Stimulated activated CD4-positive, alpha-beta T cell treated with anti-CD3 and anti-CD28 coated beads, TNF-alpha, amount 100 ng/mL, for 48 hours (primary cell): ENCODE data around the gene ZSWIM9.
A peak's percentile ranks its signal among the peaks of the same experiment; 100 is the strongest.
"Not testable (repeated sequence)": the region's sequence is repeated elsewhere in the genome, so short reads cannot be mapped to it uniquely, and the experiment has no call there.

Source experiments
- DNase-seq, 3 donors: peaks; one replicate each; pipeline ENCODE4 v3.0.0-alpha.2; 2020; ENCODE audit warnings: low read depth in 3 of 3

The ZSWIM9 gene

GRCh38 chr19:48213959-48214358 lies 43.5 kb downstream of the ZSWIM9 start:
- no peak for DNase-seq

DNA sequence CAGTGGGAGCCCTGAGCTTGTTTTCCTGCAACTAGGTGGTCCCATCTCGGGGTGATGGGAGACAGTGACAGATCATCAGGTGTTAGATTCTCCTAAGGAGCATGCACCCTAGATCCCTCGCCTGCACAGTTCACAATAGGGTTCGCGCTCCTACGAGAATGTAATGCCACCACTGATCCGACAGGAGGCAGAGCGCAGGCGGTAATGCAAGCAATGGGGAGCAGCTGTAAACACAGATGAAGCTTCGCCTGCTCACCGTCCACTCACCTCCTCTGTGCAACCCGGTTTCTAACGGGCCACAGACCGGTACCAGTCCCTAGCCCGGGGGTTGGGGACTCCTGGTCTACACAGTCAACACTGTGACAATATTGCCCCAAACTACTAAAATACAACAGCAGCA lies 46.5 kb downstream of the ZSWIM9 start:
- no peak for DNase-seq

DNA sequence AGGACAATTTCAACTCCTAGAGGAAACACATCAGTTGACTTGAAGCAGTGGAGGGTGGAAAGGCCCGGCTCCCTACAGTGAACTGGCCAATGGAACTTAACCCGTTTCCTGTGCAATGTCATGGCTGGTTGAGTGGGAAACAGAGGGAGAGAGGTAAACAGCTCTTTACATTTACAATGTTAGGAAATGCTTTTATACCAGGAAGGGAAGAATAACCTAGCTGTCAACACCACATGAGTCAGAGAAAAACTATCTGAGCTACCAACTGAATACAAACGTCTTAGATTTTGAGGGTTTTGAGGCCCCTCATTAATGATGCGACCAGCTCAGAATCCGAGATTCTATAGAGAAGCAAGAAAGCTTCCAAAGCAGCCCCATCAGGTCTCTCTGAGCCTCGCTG lies 48.5 kb downstream of the ZSWIM9 start:
- DNase-seq: no peak

DNA sequence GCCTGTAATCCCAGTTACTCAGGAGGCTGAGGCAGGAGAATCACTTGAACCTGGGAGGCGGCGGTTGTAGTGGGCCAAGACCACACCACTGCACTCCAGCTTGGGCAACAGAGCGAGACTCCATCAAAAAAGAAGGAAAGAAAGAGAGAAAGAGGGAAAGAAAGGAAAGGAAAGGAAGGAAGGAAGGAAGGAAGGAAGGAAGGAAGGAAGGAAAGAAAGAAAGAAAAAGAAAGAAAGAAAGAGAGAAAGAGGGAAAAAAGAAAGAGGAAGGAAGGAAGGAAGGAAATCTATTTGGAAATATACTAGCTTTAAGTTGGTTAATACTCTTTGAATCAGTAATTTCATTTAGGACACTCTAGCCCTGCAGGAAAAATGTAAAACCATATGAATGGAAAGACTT lies 50.3 kb downstream of the ZSWIM9 start:
- not testable (repeated sequence) for DNase-seq

GRCh38 chr19:48221628-48222027 lies 51.1 kb downstream of the ZSWIM9 start:
- DNase-seq: no peak

DNA sequence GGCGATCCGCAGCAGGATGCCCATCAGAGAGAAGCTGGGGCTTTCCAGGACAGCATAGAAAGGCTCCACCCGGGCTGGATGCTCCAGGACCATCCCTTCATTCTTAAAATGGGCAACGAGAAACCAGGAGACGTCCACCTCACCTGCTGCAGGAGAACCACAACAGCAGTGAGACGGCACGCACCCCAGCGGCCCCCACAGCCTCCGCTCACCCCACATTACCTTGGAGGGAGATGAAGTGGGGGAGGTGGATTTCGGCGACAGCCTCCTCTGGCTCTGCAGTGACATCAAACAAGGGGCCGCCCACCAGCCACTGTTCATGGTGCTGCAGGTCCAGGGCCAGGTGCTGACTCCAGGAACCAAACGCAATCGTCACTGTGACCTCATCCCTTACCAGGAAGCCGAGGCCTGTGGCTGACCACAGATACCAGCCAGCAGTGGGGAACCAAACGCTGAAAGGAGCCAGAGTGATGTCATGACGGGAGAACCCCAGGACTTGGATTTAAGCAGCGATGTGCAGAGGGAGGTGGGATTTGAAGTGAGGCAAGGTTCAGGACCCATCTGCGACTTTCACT lies 60.2 kb downstream of the ZSWIM9 start:
- DNase-seq: no peak

- DNase-seq: no peak
Observed at GRCh38 chr19:48237057-48237456, 66.6 kb downstream of the ZSWIM9 start.

DNA sequence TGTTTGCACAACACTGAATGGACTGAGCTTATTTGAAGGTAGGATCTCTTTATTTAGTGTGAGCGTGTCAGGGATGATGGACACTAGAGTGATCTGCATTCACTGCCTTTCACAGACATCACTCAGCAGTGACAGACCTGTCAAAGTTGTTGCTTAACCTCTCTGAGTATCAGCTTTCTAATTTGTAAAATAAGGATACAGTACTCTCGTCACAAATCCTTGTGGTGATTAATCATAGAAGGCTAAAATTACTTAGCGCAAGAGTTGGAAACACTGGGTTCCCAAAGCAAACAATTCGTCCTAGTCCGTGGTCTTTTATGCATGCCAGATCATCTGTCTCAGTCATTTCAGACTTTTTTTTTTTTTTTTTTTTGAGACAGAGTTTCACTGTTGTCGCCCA lies 68.6 kb downstream of the ZSWIM9 start:
- no peak for DNase-seq

DNA sequence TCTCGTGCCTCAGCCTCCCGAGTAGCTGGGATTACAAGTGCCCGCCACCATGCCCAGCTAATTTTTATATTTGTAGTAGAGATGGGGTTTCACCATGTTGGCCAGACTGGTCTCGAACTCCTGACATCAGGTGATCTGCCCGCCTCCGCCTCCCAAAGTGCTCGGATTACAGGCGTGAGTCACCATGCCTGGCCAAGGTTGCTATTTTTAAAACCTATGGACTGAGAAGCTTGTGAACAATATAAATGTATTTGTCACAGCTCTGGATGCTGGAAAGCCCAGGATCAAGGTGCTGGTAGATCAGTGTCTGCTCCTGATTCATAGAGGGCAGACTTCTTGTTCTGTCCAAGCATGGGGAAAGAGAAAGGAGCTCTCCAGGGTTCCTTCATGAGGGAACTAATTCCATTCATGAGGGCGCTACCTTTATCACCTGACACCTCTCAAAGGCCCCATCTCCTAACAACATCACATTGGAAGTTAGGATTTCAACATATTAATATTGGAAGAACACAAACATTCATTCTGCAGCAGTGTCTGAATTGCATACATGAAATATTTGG lies 69.2 kb downstream of the ZSWIM9 start:
- DNase-seq: no peak

- DNase-seq: not testable (repeated sequence)
Observed at GRCh38 chr19:48241771-48242170, 71.3 kb downstream of the ZSWIM9 start.

DNA sequence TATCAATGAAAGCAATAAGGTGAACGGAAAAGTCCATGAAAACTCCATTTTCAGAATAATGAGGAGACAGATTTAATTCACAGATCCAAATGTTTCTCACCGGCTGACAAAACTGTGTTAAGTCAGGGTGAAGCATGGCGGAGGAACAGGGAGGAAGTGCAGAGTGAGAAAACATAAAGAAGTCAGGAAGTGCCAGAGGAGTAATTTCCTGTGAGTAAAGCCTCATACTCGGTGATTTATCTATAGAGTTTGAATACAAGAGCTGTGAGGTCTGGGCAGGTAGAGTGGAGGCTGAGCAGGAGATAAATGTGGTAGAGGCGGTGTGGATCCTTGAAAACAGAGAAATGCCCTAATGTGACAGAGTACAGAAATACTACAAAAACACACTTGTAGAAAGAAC lies 73.8 kb downstream of the ZSWIM9 start:
- DNase-seq: peak in 1 of 3 donors; percentile 20

GRCh38 chr19:48246101-48246500 lies 75.6 kb downstream of the ZSWIM9 start:
- no peak for DNase-seq

GRCh38 chr19:48247212-48247611 lies 76.7 kb downstream of the ZSWIM9 start:
- no peak for DNase-seq
